ENCODE measurements around the gene CCDC92B. TPM values are rescaled to one million over a fixed set of nuclear protein-coding genes. Genes with fewer than 3 reads are reported as not detected.

The CCDC92B gene
- polyA plus RNA-seq, 1 of the 3 experiments (the other 2 are of a cell fraction) = 0.07 TPM

GRCh38 chr17:2789700-2790099 lies 40.2 kb upstream of the CCDC92B start:
- no peaks in the 10 kb centered on the region for H3K27me3 ChIP-seq (ENCODE audit: insufficient read depth)
- H3K4me1 ChIP-seq (ENCODE audit: control insufficient read depth in 1 of 2, insufficient read depth in 2 of 2, low read depth in 1 of 2, low read length in 1 of 2) = peaks cover 0 to 8% of the 10 kb centered on the region in 2 experiments; a peak in 1 of 4 replicates
- no peak overlapping the region for H3K4me2 ChIP-seq
- H3K4me3 ChIP-seq (ENCODE audit: low read depth in 2 of 2, low read length in 1 of 2) = no peak overlapping the region
- ChIA-PET POLR2A (no interaction called here), CTCF (interaction anchor here (4.8 kb wide), 1 partner anchor 13 kb away, joined by 35 read pairs; no protein-coding TSS in a partner anchor)
- 68% methylated on average over 3 of the region's 3 CpGs for WGBS (ENCODE audit: low lambda C conversion rate)
- no peaks in the 10 kb centered on the region for H3K9me2 ChIP-seq
- no peaks in the 10 kb centered on the region for H3K36me3 ChIP-seq (replicated peaks in 1 of 2; ENCODE audit: control insufficient read depth in 1 of 2, insufficient read depth in 2 of 2, low read length in 1 of 2)
- no peaks in the 10 kb centered on the region for H4K20me1 ChIP-seq (ENCODE audit: insufficient read depth)
- no peak for TF ChIP-seq MAX (IDR thresholded peaks at IDR 0.05; ENCODE audit: low read depth)
- TF ChIP-seq GATA2 (CRISPR knock-in tag; IDR thresholded peaks at IDR 0.05) = peak; percentile 73
- no peak overlapping the region for H2AFZ ChIP-seq (ENCODE audit: low read depth)
- DNase-seq = no peak
- H3K79me2 ChIP-seq (ENCODE audit: insufficient read depth) = no peaks in the 10 kb centered on the region
- no peak overlapping the region for H3K27ac ChIP-seq (ENCODE audit: low read depth in 2 of 2, low read length in 1 of 2)
- no peak overlapping the region for H3K9ac ChIP-seq
- no peaks in the 10 kb centered on the region for H3K9me3 ChIP-seq
- H3F3A ChIP-seq (replicated peaks; ENCODE audit: insufficient read depth) = no peaks in the 10 kb centered on the region

- no peak for TF ChIP-seq FOXM1 (IDR thresholded peaks at IDR 0.05; ENCODE audit: low read depth)
- 0 out of 2 replicates have a peak, but pooled peaks have one; percentile 32 for TF ChIP-seq FOXJ3 (CRISPR knock-in tag; IDR thresholded peaks at IDR 0.05)
- TF ChIP-seq CTCF (IDR thresholded peaks at IDR 0.05) = peak; percentile 91
- TF ChIP-seq MXI1 (IDR thresholded peaks at IDR 0.05; ENCODE audit: low read depth, low read length) = peak; percentile 53; the same call in 1 of the 2 replicates
- TF ChIP-seq ELF1 (IDR thresholded peaks at IDR 0.05) = peak; percentile 8; the same call in 1 of the 2 replicates
- peak; percentile 43; the same call in 1 of the 2 replicates for TF ChIP-seq SIN3A (IDR thresholded peaks at IDR 0.05; ENCODE audit: borderline replicate concordance, low read depth, low read length)
- no peak for TF ChIP-seq NRF1 (IDR thresholded peaks at IDR 0.05; ENCODE audit: low read depth, low read length)
- TF ChIP-seq JUND (IDR thresholded peaks at IDR 0.05) = no peak
- TF ChIP-seq CHD2 (IDR thresholded peaks at IDR 0.05; ENCODE audit: low read length, partially characterized antibody) = peak; percentile 38
- TF ChIP-seq RFX5 (IDR thresholded peaks at IDR 0.05; ENCODE audit: low read length) = 0 out of 2 replicates have a peak, but pooled peaks have one; percentile 50
- TF ChIP-seq RCOR1 (IDR thresholded peaks at IDR 0.05; ENCODE audit: low read length) = peak; percentile 47; the same call in 1 of the 2 replicates
- TF ChIP-seq RAD21 (IDR thresholded peaks at IDR 0.05; ENCODE audit: low read length) = peak; percentile 79
- TF ChIP-seq REST (IDR thresholded peaks at IDR 0.05; ENCODE audit: low read depth, low read length) = no peak
- TF ChIP-seq SMC3 (IDR thresholded peaks at IDR 0.05; ENCODE audit: low read depth, low read length) = peak; percentile 70
- no peak for TF ChIP-seq USF1 (IDR thresholded peaks at IDR 0.05; ENCODE audit: borderline replicate concordance, low read depth)
- TF ChIP-seq YY1 (IDR thresholded peaks at IDR 0.05; ENCODE audit: low read depth) = peak; percentile 89
- peak; percentile 60 for TF ChIP-seq GATA2 (CRISPR knock-in tag; IDR thresholded peaks at IDR 0.05)
- Histone ChIP-seq H3K9me2 (no peaks in the 10 kb centered on the region), H3K9ac (no peak overlapping the region), H3K4me2 (no peak overlapping the region), H3K4me1 (ENCODE audit: control insufficient read depth in 1 of 2, insufficient read depth in 2 of 2, low read depth in 1 of 2, low read length in 1 of 2) (peaks cover 0 to 12% of the 10 kb centered on the region in 2 experiments; a peak in 1 of 4 replicates), H3F3A (replicated peaks; ENCODE audit: insufficient read depth) (no peaks in the 10 kb centered on the region), H3K4me3 (ENCODE audit: low read depth in 2 of 2, low read length in 1 of 2) (peak overlapping the region in 1 of 2 experiments; percentile 23; a peak in 1 of 4 replicates), H4K20me1 (ENCODE audit: insufficient read depth) (no peaks in the 10 kb centered on the region), H3K27me3 (ENCODE audit: insufficient read depth) (no peaks in the 10 kb centered on the region), H2AFZ (ENCODE audit: low read depth) (peak overlapping the region; percentile 95; the same call in 1 of the 2 replicates), H3K36me3 (replicated peaks in 1 of 2; ENCODE audit: control insufficient read depth in 1 of 2, insufficient read depth in 2 of 2, low read length in 1 of 2) (no peaks in the 10 kb centered on the region), H3K79me2 (ENCODE audit: insufficient read depth) (no peaks in the 10 kb centered on the region), H3K9me3 (no peaks in the 10 kb centered on the region), H3K27ac (ENCODE audit: low read depth in 2 of 2, low read length in 1 of 2) (no peak overlapping the region)
- CTCF ChIA-PET = interaction anchor here (0.6 to 4.8 kb wide), 35 partner anchors 9 to 861 kb away, joined by 3 to 35 read pairs (median 4); partner anchors contain the start of genes CCDC92B, METTL16 and RAP1GAP2
- peak; percentile 96 for DNase-seq
- 41% methylated on average over 12 of the region's 21 CpGs for WGBS (ENCODE audit: low lambda C conversion rate)
- POLR2A ChIA-PET = interaction anchor here (0.6 to 1.3 kb wide), 3 partner anchors 10 to 25 kb away, joined by 4 to 7 read pairs (median 5); no protein-coding TSS in a partner anchor
Observed at GRCh38 chr17:2786176-2786881, 36.9 kb upstream of the CCDC92B start.

Measured in SK-N-SH (cell line).